Measurements from ENCODE around the gene SLC16A3.
"Not testable (repeated sequence)": the region's sequence is repeated elsewhere in the genome, so short reads cannot be mapped to it uniquely, and the experiment has no call there.

The SLC16A3 gene

GRCh38 chr17:82187500-82187899, 41.3 kb upstream of the SLC16A3 start:
- no peak for TF ChIP-seq CTCF (IDR thresholded peaks at IDR 0.05; ENCODE audit: insufficient read depth, low read depth, low read length, missing control alignments)
- DNase-seq (ENCODE audit: low read depth): no peak
- H3K4me3 ChIP-seq (ENCODE audit: low read depth, low read length): no peak overlapping the region

GRCh38 chr17:82188001-82188961, 40.6 kb upstream of the SLC16A3 start:
- no peak for DNase-seq (ENCODE audit: low read depth)
- H3K4me3 ChIP-seq (ENCODE audit: low read depth, low read length): no peak overlapping the region
- TF ChIP-seq CTCF (IDR thresholded peaks at IDR 0.05; ENCODE audit: insufficient read depth, low read depth, low read length, missing control alignments): no peak

GRCh38 chr17:82193050-82193449, 35.8 kb upstream of the SLC16A3 start:
- DNase-seq (ENCODE audit: low read depth); H3K4me3 ChIP-seq (ENCODE audit: low read depth, low read length): not testable (repeated sequence)

- no peak for DNase-seq (ENCODE audit: low read depth)
- TF ChIP-seq CTCF (IDR thresholded peaks at IDR 0.05; ENCODE audit: insufficient read depth, low read depth, low read length, missing control alignments): no peak
- no peak overlapping the region for H3K4me3 ChIP-seq (ENCODE audit: low read depth, low read length)
Observed at GRCh38 chr17:82193520-82194220, 35.2 kb upstream of the SLC16A3 start.

GRCh38 chr17:82194765-82195164, 34.1 kb upstream of the SLC16A3 start:
- no peak for DNase-seq (ENCODE audit: low read depth)
- TF ChIP-seq CTCF (IDR thresholded peaks at IDR 0.05; ENCODE audit: insufficient read depth, low read depth, low read length, missing control alignments): no peak

GRCh38 chr17:82195675-82196672, 32.9 kb upstream of the SLC16A3 start:
- H3K4me3 ChIP-seq (ENCODE audit: low read depth, low read length): no peak overlapping the region
- TF ChIP-seq CTCF (IDR thresholded peaks at IDR 0.05; ENCODE audit: insufficient read depth, low read depth, low read length, missing control alignments): no peak
- no peak for DNase-seq (ENCODE audit: low read depth)

More at GRCh38 chr17:82194765-82195164, 34.1 kb upstream of the SLC16A3 start:
- H3K4me3 ChIP-seq (ENCODE audit: low read depth, low read length): no peak overlapping the region
